Measurements from ENCODE around the gene HNRNPA1.
"Not testable (repeated sequence)": the region's sequence is repeated elsewhere in the genome, so short reads cannot be mapped to it uniquely, and the experiment has no call there.

Gene HNRNPA1

DNA sequence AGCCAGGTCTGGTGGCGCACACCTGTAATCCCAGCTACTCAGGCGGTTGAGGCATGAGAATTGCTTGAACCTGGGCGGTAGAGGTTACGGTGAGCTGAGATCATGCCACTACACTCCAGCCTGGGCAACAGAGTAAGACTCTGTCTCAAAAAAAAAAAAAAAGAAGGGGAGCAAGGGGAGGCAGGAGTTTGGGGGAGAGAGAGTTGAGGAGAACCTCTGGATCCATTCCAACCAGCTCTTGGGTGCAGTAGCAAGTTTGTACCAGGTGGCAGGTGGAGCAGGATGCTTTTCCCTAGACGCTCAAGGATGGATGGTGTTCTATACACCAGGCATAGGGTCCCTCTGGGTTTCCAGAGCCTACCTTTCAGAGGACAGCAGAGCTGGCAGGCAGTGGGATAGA lies 18.4 kb downstream of the HNRNPA1 start:
- no peak for DNase-seq (ENCODE audit: low read depth in 2 of 2)

DNA sequence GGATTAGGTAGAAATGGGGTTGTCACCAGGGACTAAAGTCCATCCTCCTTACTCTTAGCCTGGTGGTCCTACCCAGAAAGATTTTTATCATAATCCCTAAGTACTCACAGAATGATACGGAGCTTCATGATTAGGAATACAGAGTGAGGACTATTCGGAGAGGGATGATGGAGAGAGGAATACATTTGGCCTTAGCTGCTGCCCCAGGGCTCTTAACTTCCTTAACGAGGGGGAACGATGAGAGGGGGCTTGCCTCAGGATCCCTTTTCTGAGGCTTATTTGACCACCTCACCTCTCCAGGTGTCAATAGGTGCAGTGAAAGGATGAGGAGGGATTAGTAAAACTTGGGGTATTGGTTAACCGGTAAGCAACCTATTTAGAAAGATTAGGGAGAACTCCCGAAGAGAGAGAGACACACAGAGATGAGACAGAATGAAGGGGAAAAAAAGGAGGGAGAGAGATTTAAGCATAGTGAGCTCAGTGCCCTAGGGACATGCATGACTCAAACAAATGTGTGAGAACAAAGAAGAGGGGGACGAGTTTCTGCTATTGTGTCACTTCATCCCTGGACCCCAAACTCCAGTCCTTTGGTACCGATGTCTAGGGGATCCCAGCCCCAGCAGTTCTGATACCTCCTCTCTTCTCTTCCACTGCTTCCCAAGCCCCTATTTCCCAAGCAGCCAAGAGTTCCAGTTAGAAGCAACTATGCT lies 19.1 kb downstream of the HNRNPA1 start:
- DNase-seq (ENCODE audit: low read depth in 2 of 2): no peak

DNA sequence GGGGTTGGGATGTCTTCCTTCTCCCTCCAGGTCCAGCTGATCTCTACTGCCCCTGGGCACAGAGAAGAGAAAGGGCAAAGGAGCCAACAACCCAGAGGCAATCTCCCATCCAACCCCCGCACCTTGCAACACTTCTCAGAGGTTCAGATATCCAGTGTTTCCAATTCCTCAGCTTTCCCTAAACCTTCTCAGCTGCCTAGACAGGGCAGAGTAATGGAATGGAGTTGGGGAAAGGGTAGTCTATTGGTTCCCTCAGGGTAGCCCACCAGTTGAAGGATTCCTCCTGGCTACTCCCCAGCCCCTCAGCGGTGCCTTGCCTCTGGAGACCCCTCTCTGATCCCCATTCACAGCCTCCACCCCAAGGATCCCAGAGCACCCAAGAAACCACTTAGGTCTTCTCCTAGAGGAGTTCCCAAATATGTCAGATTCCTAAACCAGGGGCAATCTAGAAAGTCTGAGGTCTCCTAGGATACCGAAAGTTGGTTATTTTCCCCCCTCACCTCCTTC lies 19.8 kb downstream of the HNRNPA1 start:
- no peak for DNase-seq (ENCODE audit: low read depth in 2 of 2)

DNA sequence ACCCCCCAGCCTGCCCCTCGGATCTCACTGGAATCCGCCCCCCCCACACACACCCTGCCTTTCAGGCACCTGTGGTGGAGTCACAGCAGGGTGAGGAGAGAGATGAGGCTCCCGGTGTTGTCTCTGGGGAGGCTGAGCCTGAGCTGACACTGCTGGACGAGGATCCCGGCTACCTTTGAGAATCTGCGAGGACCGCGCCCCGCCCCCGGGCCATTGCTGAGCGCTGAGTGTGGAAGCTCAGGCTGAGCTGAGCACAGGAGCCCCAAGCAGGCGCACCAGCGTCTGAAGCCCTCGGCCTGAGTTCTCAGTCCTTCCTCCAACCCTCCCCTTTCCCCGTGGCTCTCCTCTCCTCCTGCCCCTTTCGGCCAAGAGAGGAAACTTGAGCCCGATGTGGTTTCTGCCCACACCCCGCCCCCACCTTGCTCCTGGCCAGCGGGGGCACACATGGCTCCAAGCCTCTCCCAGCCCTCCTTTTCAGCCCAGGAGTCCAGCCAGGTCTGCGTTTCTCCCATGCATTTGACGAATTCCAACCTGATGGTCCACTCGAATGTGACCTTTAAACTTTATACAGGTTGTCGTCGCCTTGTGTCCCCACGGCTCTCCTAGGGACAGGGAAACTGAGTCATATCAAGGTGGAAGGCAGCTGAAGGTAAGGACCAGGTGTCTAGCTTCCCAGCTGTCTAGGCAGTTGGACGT lies 20.4 kb downstream of the HNRNPA1 start, which contains the start of gene NFE2:
TSS of gene NFE2 (minus strand) at position 284 of the 696 bp plus-strand sequence. CDS start 5,767 bp downstream, outside the sequence.
- peak in 1 of 2 donors; percentile 25 for DNase-seq (ENCODE audit: low read depth in 2 of 2)

DNA sequence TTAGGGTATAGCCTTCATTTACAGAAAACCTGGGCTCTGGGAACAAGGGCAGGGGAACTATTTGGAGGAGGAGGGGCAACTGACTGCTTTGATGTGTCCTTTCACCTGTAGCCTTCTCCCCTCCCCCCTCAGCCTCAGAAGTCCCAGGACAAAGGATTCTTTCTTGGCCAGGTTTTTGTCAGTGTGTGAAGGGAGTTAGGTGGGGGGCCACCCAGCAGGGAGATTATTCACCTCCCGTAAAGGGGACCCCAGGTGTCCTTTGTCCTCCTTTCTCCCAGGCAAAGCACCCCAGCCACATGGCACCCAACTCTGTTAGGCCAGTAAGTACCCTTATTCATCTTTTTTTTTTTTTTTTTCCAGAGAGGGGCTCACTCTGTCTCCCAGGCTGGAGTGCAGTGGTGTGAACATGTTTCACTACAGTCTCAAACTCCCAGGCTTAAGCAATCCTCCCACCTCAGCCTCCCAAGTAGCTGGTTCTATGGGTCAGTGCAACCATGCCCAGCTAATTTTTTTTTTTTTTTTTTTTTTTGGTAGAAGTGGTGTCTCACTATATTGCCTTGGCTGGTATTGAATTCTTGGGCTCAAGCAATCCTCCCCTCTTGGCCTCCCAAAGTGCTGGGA lies 21.0 kb downstream of the HNRNPA1 start:
- no peak for DNase-seq (ENCODE audit: low read depth in 2 of 2)

DNA sequence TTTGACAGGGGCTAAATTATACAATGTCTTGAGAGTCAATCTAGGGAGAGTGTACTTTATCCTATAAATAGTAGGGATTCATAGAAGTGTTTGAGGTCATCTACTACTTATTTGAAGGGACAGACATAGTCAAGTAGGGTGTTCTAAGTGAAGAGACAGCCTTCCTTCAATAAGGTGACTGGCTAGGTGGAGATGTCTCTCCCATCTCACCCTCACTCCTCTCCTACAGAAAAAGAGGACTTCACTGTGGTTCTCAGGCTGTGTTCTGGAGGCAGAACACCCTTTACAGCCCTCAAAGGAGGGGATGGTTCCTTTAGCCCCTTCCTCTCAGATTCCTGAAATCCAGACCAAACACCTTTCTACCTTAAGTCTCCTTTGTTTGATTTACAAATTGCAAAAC lies 23.1 kb downstream of the HNRNPA1 start:
- no peak for DNase-seq (ENCODE audit: low read depth in 2 of 2)

DNA sequence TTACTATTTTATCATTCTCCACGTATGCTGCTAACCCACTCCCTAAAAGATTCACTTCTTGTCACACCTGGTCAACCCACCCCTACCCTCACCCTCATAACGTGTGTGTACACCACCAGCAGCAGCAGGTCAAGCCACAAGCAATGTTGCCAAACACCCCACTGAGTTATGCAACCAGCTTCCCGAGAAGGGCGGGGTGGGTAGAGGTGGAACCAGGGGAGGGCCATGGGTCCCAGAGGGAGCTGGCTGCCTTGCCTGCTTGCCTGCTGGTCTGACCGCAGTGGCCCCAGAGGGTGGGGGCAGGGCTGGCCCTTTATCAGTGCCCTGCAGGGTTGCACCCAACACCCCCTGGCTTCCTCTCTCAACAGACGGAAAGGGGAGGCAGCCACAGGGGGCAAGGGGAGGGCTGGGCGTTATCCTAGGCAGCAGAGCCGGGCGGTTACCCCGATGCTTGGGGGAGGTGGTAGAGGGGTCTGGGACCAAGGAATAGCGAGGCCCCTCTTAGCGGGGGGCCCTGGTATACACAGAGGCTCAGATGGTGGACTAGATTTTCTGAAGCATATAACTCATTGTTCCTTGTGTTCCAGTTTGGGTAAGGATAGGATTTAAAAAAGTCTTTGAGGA lies 23.8 kb downstream of the HNRNPA1 start:
- DNase-seq (ENCODE audit: low read depth in 2 of 2): no peak

DNA sequence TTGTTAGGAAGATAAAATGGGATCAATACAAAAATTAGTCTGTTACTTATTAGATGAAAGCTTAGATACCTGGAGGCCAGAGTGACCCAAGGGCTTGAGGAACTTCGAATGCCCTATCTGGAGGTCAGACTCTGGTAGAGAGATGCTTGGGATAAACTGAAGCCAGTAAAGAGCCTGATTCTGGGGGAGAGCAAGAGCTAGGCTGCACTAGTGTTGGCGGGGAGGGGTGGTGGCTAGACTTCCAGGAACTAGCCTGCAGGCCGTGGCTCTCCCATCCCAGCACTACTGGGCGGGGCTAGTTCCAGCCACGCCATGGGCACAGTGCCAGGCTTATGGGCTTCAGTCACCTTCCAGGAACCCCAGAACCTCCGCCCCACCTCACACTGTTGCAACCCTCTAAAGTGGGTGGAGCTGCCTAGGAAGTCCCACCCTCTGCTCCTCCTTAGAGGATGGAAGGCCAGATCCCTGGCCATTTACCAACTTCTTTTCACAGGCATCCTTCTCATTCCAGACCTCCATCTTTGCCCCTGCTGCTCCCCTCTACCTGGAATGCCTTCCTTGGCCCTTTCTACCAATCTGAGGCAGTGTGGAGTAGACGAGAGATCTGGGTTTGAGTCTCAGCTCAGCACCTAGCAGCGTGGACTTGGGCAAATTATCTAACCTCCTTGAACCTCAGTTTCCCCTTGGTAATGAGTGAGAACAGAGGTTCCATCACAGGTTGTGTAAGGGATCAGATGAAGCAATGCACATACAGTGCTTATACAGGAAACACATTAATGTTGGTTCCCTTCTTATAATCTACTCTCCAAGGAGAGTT lies 26.6 kb downstream of the HNRNPA1 start:
- DNase-seq (ENCODE audit: low read depth in 2 of 2): no peak

DNA sequence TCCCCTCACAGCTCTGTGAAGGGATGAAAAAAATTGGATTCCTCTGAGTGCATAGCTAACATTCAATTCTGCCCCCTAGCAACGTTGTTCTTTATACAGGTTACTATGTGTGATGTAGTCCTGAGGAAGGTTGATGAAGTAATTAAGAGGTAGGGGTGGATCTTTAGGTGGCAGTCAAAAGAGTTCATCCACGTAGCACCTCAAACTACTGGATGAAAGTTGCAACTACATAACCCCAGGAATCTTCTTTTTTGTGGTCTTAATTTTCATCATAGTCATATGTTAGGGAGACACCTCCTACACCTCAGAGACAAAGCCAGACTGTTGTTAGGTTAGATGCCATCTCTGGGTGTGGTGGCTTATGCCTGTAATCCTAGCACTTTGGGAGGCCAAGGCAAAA lies 30.5 kb downstream of the HNRNPA1 start:
- no peak for DNase-seq (ENCODE audit: low read depth in 2 of 2)

DNA sequence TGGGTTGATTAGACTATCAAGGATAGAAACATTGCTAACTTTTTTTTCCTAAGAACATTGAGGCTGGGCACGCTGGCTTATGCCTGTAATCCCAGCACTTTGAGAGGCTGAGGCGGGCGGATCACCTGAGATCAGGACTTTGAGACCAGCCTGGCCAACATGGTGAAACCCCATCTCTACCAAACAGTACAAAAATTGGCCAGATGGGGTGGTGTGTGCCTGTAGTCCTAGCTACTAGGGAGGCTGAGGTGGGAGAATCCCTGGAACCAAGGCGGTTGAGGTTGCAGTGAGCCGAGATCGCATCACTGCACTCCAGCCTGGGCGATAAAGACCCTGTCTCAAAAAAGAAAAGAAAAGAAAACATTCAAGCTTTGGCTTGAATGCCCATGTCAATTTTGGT lies 31.8 kb downstream of the HNRNPA1 start:
- not testable (repeated sequence) for DNase-seq (ENCODE audit: low read depth in 2 of 2)

DNA sequence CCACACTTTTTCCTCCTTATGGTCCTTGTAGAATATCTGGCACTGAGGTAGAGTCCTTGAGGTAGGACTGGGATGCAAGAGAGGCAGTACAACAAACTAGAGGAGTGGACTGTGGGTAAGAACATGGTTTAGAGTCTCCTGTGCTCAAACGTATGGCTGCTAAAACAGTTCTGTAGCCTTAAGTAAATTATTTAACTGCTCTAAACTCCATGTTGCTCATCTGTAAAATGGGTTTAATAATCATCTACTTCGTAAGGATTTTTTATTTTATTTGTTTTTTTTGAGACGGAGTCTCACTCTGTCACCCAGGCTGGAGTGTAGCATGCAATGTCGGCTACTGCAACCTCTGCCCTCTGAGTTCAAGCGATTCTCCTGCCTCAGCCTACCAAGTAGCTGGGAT lies 40.8 kb downstream of the HNRNPA1 start:
- DNase-seq (ENCODE audit: low read depth in 2 of 2): no peak

DNA sequence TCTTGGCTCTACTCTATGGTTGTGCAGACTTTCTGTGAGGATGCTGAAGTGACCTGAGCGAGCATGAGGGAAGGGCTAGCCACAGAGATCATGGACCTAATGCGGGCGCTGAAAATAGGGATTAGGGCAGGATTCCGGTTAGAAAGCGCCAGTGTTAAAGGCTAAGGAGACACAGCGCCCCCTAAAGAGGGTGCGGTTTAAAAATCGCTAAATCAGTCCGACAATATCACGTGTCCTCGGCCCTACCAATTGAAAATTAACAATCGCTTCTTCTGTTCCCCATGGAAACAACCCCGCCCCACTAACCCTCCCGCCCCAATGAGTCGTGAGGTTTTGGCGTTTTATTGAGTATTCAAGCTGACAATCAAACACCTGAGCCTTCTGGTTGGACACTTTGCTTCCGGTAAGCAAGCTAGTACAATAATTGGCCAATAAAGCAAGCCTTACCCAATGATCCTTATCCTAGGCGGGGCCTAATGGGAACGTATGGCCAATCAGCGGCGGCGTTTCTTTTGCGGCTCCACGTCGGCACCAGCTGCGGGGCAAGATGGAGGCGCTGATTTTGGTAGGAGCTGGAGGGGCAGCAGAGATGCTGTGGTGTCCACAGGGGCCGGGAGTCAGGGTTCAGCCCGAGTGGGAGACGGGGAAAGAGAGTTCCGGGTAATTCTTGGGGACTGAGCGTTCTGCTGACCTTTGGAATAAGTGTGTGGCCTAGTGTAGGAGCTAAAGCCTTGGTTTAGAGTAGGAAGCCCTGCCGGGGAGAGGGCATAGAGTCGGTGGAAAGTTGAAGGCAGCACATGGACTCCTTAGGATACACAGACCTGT lies 44.3 kb downstream of the HNRNPA1 start, which contains the start of gene COPZ1:
TSS of gene COPZ1 (plus strand) at position 515 of the 825 bp plus-strand sequence. CDS start at position 548, 33 bp downstream.
- peak; percentile 85 to 90 for DNase-seq (ENCODE audit: low read depth in 2 of 2)

DNA sequence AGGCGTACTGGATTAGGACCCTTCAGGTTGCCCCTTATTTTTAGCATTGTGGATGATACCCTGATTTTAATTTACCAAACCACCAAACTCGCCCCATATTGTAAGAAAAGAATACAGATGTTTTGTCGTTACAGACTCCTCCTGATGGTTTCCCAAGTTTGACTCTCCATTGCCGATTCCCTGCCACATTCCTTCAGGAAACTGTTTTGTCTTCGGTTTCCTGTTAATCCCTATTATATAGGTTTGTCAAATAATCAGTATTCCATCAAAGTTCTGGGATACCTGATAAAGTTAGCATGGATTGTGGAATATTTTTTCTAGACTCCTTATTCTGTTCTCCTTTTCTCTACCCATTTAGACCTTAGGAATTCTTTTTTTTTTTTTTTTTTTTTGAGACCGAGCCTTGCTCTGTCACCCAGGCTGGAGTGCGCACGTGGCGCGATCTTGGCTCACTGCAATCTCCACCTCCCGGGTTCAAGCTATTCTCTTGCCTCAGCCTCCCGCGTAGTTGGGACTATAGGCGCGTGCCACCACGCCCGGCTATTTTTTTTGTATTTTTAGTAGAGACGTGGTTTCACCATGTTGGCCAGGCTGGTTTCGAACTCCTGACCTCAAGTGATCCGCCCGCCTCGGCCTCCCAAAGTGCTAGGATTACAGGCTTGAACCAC lies 45.0 kb downstream of the HNRNPA1 start:
- DNase-seq (ENCODE audit: low read depth in 2 of 2): not testable (repeated sequence)

DNA sequence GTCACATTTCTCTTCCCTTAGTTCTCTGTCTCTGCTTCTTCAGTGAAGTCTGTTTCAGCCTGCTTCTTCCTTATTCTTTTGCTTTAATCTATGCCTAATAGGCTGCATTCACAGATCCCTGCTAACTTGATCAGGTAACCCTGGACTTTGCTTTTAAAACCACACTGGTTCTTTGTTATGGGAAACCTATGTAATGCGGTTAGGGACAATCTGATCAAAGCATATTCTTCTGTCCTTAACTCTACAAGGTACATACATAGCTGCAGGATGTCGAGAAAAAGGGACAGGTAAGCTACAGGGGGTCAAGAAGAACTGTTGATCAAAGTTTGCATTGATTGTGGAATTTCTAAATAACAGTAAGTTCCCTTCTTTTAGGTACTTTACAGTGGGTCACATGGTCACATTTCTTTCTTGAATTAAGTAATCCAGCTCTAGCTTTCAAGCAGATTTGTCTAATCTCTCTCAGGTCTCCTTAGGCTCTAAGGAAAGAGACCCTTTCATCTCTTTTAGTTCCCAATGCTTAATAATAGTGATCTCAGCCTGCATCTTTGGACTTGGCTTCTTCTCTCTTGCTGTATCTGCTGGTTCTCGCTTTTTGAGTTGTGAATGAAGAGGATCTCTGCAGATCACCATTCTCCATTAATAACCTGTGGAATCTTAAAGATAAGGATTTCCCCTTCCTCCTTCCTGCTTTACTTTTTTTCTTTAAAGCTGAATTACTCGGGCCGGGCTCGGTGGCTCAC lies 48.2 kb downstream of the HNRNPA1 start:
- DNase-seq (ENCODE audit: low read depth in 2 of 2): no peak

DNA sequence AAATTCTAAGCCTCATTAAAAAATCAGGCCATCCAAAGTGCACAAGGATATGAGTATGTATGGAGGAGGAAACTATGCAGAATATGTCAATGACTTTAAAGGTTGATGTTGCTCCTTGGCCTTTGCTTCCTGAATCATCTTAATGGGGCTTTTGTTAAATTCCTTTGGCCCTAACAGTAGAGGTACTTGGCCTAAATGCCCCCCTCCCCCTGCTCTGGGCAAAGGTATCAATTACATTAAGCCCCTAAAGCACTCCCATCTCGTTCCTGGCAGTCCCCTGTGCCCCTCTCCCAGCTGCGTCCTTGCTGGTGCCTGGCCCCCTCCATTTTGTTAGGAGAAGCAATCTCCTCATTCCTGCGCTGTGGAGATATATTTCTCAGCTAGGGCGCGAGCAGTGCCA lies 49.2 kb downstream of the HNRNPA1 start:
- no peak for DNase-seq (ENCODE audit: low read depth in 2 of 2)

DNA sequence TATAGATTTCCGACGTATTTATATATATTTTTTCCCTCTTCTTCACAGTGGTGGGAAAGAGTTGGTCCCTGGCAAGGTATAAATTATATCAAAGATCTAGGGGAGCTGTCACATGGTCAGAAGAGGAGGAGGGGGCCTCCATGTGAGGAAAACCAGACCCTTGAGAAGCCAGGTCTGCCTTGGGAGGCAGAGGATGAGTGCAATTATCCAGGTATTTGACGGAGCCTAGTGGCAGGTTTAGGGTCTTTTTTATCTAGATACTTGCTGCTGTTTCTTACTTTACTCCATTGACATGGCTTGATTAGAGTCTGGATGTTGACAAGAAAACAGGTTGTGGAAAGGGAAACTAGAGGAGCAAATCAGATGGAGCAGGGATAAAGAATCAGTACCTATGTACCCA lies 49.9 kb downstream of the HNRNPA1 start:
- no peak for DNase-seq (ENCODE audit: low read depth in 2 of 2)

DNA sequence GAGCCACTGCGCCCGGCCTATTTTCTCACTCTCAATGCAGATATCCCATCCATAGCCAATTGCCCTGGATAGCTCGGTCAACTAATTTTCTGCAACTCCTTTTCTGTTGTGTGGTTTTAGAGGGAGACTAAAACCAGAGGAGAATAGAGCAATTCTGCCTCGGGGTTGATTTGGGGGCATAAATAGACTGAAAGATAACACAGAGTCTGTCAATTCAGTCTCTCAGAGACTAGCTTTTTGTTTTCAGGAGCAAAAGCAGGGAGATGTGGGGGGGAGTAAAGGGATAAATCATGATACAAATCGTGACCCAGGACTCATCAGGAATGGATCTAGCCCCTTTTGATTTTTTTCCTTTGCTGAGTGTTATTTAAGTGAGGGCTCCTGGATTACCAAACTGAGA lies 50.9 kb downstream of the HNRNPA1 start:
- DNase-seq (ENCODE audit: low read depth in 2 of 2): no peak

DNA sequence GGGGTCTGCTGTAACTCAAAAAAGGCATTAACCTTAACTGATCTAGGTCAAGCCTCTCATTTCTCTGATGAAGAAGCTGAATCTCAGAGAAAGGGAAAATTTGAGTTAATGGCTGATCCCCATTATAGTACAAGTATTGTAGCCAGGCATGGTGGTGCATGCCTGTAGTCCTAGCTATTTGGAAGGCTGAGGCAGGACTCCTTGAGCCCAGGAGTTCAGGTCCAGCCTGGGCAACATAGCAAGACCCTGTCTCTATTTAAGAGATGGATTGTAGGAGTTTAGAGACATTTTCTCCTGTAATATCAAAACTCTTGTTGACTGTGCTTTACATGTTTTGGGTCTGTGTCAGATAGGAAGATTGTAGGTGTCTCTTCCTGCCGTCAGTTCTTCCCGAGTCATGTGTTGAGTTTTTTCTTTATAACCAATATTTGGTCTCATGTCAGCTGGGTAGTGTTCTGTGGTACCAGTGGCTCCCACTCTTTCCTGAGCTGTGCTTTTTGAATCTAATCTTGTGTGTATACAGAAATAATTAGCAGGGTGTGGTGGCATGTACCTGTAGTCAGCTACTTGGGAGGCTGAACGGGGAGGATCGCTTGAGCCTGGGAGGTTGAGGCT lies 53.0 kb downstream of the HNRNPA1 start:
- no peak for DNase-seq (ENCODE audit: low read depth in 2 of 2)

Data from stimulated activated CD4-positive, alpha-beta T cell treated with anti-CD3 and anti-CD28 coated beads, Interleukin-4, amount 100 ng/mL, for 48 hours (primary cell).